Endometrial microvascular endothelial cells (primary cell): ENCODE measurements around the gene PLEK2. TPM values are rescaled to one million over a fixed set of nuclear protein-coding genes. Genes with fewer than 3 reads are reported as not detected.
"Not testable (repeated sequence)": the region's sequence is repeated elsewhere in the genome, so short reads cannot be mapped to it uniquely, and the experiment has no call there.

ENCODE experiments used
- in situ Hi-C: cut with HindIII; loops from 2 replicates; pipeline ENCODE4 v1.10.0; 2017; ENCODE audit warnings: low sequenced_read_pairs, low pct_unique_long_range_greater_than_20kb; ENCODE audit errors: inconsistent ontology term
- total RNA-seq: library from RNA; depleted of rRNA; stranded (reverse); fragments of >200 nt; gene quantifications from one replicate; pipeline ENCODE4 v1.2.3, GENCODE V29; 2015; ENCODE audit errors: inconsistent ontology term

The PLEK2 gene, protein sequence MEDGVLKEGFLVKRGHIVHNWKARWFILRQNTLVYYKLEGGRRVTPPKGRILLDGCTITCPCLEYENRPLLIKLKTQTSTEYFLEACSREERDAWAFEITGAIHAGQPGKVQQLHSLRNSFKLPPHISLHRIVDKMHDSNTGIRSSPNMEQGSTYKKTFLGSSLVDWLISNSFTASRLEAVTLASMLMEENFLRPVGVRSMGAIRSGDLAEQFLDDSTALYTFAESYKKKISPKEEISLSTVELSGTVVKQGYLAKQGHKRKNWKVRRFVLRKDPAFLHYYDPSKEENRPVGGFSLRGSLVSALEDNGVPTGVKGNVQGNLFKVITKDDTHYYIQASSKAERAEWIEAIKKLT
- 51.5 TPM for total RNA-seq

DNA sequence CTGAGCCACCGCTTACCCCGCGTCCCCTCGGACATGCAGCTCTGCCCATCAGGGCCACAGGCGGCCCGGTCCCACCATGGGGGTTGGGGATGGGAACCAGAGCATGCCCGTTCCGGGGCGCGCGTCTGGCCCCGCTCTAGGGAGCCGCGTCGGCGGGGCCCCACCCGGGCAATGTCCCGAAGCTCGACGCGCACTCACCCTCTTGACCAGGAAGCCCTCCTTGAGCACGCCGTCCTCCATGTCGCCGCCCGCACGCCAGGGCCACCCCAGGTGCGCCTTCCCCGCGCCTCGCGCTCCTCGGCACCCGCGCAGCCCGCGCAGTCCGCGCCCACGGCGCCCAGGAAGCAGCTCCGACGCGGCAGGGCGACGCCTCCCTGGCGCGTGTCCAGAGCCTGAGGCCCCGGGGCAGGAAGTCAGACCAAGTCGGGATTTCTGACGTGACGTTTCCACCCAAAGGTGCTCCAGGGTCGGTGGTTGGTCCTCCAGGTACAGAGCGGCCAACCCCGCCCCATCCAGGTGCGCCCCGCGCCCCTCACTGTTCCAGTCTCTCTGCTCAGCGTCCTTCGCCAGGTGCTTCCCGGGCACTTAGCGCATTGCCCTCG, at the start of gene PLEK2:
PLEK2 (minus strand) TSS at position 346 of the 602 bp plus-strand sequence; CDS start at position 240, 106 bp downstream.
- in situ Hi-C loops = no loop called here

DNA sequence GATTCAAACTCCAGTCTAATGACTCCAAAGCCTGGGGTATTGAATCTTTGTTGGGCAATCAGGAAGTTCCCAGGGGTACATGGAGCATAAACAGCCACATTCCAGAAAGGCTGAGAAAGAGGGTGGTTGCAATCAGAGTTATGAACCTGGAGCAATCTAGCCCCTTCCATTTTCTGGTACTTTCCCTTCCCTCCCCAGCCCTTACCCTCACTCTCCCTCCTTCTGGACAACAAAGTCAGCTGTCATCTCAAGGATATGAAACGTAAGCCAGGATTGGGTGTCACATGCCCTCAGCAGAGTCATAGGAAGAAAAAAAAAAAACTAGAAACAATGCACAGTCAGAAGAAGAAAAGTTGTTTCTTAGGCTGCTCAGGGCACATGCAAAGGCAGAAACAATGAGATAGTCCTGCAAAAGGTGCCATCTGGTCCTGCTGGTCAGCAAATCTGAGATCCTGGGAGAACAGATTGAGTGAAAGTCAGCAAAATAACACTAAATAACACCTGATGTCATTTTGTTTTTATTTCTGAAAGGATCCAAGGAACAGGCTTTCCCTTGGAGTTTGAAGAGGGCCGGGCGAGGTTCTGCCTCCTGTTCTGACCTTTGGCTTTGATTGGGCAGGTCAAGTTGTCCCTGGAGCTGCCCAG, 49.5 kb upstream of the PLEK2 start:
- in situ Hi-C loops = no loop called here

DNA sequence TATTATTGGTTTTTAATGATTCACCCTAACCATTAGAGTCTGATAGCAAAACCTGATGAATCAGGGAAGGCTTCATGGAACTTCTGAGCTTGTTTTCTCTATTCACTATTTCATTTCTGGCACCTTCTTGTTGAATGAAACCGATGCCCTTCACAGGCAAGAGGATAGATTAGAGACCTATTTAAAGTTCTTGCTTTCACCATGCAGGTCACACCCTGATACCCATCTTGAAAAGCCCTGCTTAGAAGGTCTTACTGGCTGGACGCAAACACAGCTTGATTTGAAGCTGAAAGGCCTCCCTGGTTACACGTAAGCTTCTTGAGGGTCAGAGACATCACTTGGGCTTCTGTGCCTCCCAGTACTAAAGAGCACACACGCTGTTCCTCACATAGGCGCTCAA, 47.4 kb upstream of the PLEK2 start:
- in situ Hi-C loops = no loop called here

DNA sequence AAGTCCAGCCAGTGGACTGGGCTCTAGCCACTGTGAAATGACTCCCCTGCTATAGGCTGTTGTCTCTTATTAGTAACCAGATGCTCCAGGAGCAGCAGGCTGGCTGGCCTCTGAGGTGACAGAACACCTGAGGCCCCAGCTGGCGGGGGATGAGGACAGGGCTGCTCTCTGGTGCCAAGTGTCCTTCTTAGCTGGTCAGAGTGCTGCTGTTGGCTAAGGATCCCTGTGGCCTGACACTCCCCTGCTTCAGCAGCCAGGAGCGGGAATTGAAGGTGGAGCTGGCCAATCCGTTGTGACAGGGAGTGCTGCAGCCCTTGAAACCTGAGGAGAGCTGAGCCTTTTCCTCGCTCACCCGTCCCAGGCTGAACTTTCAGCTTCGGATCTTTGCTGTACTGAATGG, 45.8 kb upstream of the PLEK2 start:
- in situ Hi-C loops = no loop called here

DNA sequence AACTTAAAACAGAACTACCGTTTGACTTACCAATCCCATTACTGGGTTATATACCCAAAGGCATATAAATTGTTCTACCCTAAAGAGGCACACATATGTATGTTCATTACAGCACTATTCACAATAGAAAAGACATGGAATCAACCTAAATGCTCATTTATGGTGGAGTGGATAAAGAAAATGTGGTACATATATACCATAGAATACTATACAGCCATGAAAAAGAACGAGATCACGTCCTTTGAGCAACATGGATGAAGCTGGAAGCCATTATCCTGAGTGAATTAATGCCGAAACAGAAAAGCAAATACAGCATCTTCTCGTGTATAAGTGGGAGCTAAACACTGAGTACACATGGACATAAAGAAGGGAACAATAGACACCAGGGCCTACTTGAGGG, 44.8 kb upstream of the PLEK2 start:
- in situ Hi-C loops = no loop called here

DNA sequence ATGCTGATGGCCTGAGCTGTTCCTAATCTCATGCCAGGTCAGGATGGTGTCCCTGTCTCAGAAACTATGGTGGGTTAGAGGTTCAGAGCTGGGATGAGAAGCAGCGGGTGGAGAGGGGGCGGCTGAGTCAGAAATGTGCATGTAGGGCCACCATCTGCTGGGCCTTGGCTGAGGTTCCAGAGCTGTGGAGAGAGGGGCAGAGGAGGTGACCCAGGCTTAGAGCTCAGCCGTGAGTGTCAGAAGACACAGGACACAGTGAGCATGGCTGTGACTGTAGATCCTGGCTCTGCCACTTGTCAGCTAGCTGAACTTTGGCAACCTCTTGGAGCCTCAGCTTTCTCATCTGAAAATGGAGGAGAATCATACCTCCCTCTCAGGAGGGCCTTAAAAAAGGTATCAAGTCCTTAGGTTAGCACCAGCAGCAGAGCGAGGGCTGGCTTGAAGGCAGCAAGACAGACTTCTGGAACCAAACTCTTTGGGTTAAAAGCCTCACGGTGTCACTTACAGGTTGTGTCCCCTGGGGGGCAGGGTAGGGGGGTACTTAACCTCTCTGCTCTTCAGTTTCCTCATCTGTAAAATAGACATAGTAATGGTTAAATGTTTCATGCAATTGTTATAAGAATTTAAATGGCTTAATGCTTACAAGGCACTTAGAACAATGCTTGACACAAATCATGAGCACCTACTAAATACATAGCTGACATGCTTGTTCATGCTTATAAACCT, 41.8 kb upstream of the PLEK2 start:
- in situ Hi-C loops = no loop called here

DNA sequence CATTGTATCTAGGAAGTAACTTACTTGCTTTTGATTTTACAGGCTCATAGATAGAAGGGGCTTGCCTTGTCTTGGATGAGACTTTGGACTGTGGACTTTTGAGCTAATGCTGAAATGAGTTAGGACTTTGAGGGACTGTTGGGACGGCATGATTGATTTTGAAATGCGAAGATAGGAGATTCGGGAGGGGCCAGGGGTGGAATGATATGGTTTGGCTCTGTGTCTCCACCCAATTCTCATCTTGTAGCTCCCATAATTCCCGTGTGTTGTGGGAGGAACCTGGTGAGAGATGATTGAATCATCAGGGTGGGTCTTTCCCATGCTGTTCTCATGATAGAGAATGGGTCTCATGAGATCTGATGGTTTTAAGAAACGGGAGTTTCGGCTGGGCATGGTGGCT, 39.7 kb upstream of the PLEK2 start:
- in situ Hi-C loops = not testable (repeated sequence)

DNA sequence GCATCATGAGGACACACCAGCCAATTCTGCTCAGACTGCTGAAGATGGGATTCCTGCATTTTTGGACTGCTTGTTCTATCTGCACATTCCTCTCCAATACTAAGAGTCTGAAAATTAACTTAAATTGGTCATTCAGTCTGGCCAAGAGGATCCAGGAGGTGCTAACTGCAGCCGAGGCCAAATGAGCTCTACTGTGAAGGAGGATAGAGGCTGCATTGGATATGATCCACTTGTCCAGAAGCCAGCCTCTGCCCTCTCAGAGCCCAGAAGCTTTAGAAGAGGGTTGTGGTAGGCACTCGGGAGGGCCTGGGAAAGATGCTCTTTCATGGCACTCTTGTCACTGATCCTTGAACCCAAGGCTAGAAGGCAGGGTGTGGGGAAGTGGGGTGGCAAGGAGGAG, 37.1 kb upstream of the PLEK2 start:
- in situ Hi-C loops = no loop called here

DNA sequence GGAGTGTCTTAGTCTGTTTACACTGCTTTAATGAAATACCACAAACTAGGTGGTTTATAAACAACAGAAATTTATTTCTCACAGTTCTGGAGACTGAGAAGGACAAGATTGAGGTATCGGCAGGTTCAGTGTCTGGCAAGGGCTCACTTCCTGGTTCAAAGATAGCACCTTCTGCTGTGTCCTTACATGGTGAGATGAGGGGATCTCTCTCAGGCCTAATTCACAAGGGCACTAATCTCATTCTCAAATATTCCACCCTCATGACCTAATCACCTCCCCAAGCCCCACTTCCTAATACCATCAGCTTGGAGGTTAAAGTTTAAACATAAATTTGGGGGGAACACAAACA, 35.0 kb upstream of the PLEK2 start:
- in situ Hi-C loops = no loop called here

DNA sequence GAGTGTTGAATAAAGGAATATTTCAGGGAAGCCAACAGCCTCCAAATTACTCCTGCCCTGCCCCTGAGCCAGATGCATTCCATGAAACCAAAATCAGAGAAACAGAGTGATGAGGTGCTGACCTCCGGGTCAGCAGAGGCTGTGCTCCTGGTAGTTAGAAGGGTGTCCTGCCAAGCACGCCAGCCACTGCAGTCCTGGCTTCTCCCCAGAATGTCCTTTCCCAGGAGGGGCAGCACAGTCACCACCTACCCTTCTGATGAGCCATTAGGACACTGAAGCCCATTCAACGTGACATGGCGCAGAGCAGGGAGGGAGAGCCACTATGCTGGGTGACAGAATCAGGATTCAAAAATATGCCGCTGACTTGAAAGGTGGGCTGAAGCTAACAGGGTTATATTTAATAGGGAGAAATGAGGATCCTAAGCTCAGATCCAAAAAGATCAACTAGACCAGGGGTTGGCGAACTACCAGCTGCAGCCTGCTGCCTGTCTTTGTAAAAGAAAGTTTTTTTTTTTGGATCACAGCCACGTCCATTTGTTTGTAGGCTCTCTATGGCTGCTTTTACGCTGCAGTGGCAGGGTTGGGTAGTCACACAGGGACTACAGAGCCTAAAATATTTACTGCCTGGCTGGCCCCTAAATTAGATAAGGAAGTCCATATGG, 34.5 kb upstream of the PLEK2 start:
- in situ Hi-C loops = no loop called here

DNA sequence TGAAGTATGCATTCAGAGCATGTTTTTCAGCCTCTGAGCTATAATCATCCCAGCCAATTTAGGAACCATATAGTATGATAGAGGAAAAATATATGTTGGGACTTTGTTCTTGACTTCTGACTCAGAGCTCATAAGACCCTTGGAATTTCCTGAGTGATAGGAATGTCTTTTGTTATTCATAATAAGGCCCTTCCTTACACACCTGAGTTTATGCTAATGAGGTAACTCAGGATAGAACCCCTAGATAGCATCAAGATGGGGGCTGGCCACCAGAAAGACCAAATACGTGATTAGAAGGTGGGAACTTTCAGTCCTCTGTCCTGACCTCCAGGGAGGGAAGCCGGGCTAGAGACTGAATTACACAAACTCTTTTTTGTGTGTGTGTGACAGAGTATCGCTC, 32.4 kb upstream of the PLEK2 start:
- in situ Hi-C loops = no loop called here

DNA sequence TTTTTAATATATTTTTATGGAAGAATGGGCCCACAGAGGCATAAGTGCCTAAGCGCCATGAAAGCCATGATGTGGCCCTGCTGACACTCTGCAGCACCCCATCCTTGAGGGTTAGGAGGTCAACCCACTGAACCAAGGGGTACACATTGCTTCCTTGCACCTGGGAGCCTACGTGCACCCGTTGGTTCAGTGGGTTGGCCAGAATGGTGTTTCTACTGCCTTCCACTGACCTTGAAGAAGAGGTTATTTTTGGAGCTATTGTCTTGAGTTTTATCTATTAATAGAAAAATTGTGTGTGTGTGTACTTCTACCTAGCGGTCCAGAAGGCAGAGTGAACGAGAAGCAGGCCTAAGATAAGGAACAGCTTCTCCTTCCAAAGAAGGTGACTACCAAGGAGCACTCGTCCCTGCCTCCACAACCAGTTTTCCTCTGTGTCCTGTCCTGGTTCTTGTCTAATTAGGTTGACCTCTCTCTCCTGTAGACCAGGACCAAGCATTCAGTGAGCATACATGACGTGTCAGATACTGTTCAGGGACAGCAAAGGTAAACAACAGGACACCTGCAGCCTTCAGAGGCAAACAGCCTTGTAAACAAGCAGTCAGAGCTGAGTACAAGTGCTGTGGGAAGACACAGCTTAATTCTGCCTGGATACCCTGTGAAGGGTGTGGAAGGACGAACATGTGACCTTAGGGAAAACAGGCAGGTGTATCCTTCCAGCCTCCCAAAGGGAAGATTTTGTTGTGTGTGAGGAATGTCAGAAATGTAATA, 30.4 kb upstream of the PLEK2 start:
- in situ Hi-C loops = no loop called here

DNA sequence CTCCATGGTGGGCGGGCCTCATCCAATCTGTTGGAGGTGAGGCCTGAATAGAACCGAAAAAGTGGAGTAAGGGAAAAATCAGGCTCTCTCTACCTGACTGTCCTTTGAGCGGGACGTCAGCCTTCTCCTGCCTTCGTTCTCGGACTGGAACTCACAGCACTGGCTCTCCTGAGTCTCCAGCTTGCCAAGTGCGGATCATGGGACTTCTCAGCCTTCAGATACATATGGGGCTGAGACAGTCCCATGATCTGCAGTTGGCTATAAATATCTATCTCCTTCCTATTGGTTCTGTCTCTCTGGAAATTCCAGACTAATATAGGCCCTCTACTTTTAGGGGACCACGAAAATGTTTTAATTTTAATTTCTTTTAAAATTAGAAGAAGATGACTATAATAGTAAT, 29.7 kb upstream of the PLEK2 start:
- in situ Hi-C loops = no loop called here

DNA sequence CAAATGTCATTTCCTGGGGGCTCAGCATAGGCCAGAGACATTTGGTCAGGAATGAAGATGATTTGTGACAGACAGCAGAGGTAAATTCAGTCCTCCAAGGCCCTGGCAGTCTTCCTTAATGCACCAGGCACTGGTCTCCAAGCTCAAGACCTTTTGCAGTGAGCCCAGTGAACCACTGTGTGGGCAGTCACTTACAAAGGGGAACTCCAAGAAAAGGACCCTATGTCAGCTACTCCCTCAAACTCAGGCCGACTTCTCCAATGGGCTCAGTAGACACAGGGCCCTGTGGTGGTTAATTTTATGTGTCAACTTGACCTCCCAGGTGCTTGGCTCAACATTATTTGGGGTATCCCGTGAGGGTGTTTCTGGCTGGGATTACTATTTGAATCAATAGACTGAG, 29.3 kb upstream of the PLEK2 start:
- in situ Hi-C loops = no loop called here

DNA sequence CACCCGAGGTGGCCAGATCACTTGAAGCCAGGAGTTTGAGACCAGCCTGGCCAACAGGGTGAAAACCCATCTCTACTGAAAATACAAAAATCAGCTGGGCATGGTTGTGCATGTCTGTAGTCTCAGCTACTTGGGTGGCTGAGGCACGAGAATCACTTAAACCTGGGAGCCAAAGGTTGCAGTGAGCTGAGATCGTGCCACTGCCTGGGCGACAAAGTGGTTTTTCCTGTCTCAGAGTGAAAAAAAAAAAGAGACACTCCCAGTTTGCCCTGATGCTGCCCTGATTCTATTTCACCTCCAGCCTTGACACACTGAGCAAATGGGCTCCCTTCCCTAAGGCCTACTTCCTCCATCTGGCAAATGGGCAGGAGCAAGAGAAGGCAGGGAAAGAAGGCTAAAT, 28.5 kb upstream of the PLEK2 start:
- in situ Hi-C loops = no loop called here

DNA sequence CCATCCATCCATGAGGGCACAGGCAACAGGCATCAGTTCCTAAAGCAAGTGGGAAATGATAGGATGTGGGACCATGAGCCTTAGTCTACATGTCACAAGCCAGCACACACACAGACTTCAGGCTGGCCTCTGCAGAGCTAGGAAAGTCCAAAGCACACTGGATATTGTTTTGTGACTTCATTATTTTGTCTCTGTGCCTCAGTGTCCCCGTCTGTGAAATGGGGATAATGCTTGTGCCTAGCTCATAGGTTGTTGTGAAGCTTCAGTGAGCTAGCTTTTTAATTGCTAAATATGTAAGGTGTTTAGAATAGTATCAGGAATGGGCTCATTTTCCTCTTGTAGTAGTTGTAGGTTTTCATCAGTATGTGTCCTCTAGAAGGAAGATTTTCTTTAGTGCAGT, 27.0 kb upstream of the PLEK2 start:
- in situ Hi-C loops = no loop called here

DNA sequence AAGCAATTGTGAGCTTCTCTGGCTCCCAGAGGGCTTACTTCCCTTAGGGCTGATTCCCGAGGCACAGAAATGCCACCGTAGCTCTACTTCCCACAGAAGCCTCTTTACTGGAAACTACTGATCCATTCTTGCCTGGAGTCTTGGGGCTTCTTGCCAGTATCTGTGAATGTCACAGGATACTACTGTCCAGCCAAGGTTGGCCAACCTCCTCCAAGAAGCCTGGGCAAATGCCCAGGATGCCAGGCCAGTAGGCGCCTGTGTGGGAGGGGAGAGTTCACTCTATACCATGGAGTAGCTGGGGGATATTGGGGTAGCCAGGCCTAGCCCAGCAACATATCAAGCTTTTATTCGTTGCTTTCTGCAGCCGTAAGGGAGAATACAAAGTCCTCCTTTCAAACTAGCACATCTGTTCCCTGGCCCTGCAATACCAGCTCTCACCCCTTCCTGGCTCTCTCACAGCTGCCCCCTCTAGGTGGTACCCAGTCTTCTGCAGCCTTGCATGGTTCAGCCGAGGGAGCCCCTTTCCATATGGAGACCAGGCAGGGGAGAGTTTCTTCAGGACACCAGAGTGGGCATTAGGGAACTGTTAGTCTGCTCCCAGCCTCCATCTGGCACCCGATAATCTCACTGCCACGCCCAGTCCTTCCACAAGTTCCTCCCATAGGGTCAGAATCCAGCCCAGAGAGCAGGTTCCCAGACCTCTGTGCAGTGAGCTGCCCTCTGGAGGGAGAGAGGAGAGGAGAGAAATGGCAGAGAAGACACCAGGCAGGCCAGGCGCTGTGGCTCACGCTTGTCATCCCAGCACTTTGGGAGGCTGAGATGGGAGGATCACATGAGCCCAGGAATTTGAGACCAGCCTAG, 24.3 kb upstream of the PLEK2 start:
- in situ Hi-C loops = no loop called here

DNA sequence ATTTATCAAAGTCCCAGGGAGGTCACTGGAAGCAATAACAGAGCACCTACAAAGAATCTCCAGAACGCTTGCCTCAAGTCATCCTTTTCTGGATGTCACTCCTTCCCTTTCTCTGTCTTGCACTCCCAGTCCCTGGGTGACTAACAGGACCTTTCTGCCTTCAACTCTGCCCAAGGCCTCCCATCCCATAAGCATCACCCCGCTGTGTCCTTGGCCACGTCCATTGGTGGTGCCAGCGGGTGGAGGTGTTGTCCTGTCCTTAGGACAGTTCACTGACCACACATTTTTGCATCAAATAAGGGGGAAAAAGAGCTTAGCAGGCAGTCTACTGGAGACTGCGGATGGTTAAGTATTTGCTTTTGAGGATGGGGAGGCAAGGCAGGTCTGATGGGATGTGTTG, 23.6 kb upstream of the PLEK2 start:
- in situ Hi-C loops = no loop called here
